PC-3 (cell line): Measurements from ENCODE around the gene ZIM2. TPM values are rescaled to one million over a fixed set of nuclear protein-coding genes. Genes with fewer than 3 reads are reported as not detected.
A peak's percentile ranks its signal among the peaks of the same experiment; 100 is the strongest.

Experiments used
- ATAC-seq: fragments of 200-7000 bp; cut with Tn5 transposase; 2 replicates; pipeline ENCODE4 v1.9.1; 2020; ENCODE audit warnings: mild to moderate bottlenecking, moderate library complexity
- BruUV-seq: library from RNA; stranded (reverse); fragments of 400-500 nt; replicated peaks from 2 replicates; lab custom pipeline; 2021; lab: Mats Ljungman, UMichigan
- CTCF ChIA-PET: fragments of 300-600 bp; sonication (Branson Sonifier 250); formaldehyde crosslinking; loops from one replicate; lab custom pipeline; 2022; ENCODE audit warnings: antibody characterized with exemption; lab: Charles Lee
- POLR2A ChIA-PET: fragments of 300-600 bp; sonication (Branson Sonifier 250); formaldehyde crosslinking; loops from one replicate; lab custom pipeline; 2022; ENCODE audit warnings: antibody characterized with exemption; ENCODE audit not compliant: unreplicated experiment; lab: Charles Lee
- DNase-seq: peaks from one replicate; pipeline ENCODE4 v3.0.0-alpha.2; 2015
- H2AFZ ChIP-seq: fragments of 300-600 bp; sonication (generic); 2 replicates; pipeline ENCODE4 v1.6.0; 2016; ENCODE audit warnings: antibody characterized with exemption, low read length
- H3F3A ChIP-seq: fragments of 300-600 bp; sonication (generic); one replicate; pipeline ENCODE4 v1.6.0; 2017; ENCODE audit warnings: antibody characterized with exemption, low read length, control low read depth, mild to moderate bottlenecking; ENCODE audit not compliant: unreplicated experiment
- H3K27ac ChIP-seq: fragments of 300-600 bp; sonication (generic); 2 replicates; pipeline ENCODE4 v1.5.1; 2016; ENCODE audit warnings: mild to moderate bottlenecking, low read length
- H3K27me3 ChIP-seq: fragments of 300-600 bp; sonication (generic); 2 replicates; pipeline ENCODE4 v1.6.1; 2016; ENCODE audit warnings: low read length, mixed read lengths
- H3K36me3 ChIP-seq: fragments of 300-600 bp; sonication (generic); 2 replicates; pipeline ENCODE4 v1.6.1; 2016; ENCODE audit warnings: low read depth, mixed run types, low read length, mixed read lengths
- H3K4me1 ChIP-seq: fragments of 300-600 bp; sonication (generic); 2 replicates; pipeline ENCODE4 v1.5.1; 2016; ENCODE audit warnings: low read length; ENCODE audit not compliant: insufficient read depth
- H3K4me2 ChIP-seq: fragments of 300-600 bp; sonication (generic); 2 replicates; pipeline ENCODE4 v1.6.0; 2016; ENCODE audit warnings: low read length
- H3K4me3 ChIP-seq: fragments of 300-600 bp; sonication (generic); 2 replicates; pipeline ENCODE4 v1.5.1; 2016; ENCODE audit warnings: mild to moderate bottlenecking, low read length, mixed read lengths
- H3K79me2 ChIP-seq: fragments of 300-600 bp; sonication (generic); 2 replicates; pipeline ENCODE4 v1.6.1; 2017; ENCODE audit warnings: low read length, mixed read lengths
- H3K9ac ChIP-seq: fragments of 300-600 bp; sonication (generic); 2 replicates; pipeline ENCODE4 v1.6.0; 2016; ENCODE audit warnings: mild to moderate bottlenecking, low read length
- H3K9me2 ChIP-seq: fragments of 300-600 bp; sonication (generic); replicated peaks from 2 replicates; pipeline ENCODE4 v1.6.1; 2016; ENCODE audit warnings: mixed run types, low read length, mixed read lengths
- H3K9me3 ChIP-seq: fragments of 300-600 bp; sonication (generic); 2 replicates; pipeline ENCODE4 v1.6.1; 2016; ENCODE audit warnings: low read length, mixed read lengths
- H4K20me1 ChIP-seq: fragments of 300-600 bp; sonication (generic); 2 replicates; pipeline ENCODE4 v1.6.1; 2016; ENCODE audit warnings: low read length, mixed read lengths
- EZH2 ChIP-seq: fragments of 300-600 bp; sonication (generic); IDR thresholded peaks from one replicate; pipeline ENCODE4 v1.6.1; 2017; ENCODE audit warnings: antibody characterized with exemption, mild to moderate bottlenecking, low read length; ENCODE audit not compliant: unreplicated experiment
- EZH2phosphoT487 ChIP-seq: fragments of 300-600 bp; sonication (generic); IDR thresholded peaks from 2 replicates; pipeline ENCODE4 v1.6.1; 2018; ENCODE audit warnings: mild to moderate bottlenecking, antibody characterized with exemption, low read length, borderline replicate concordance
- intact Hi-C: fragments of 100-400 bp; cut with micrococcal nuclease; formaldehyde crosslinking; loops from 2 replicates; pipeline ENCODE4 v1.9.0; 2023
- total RNA-seq: library from RNA; depleted of rRNA; stranded (reverse); fragments of >200 nt; gene quantifications from 2 replicates; pipeline ENCODE4 v1.2.3, GENCODE V29; 2014
- TF ChIP-seq, protein P1 (sequence below): fragments of 300-600 bp; sonication (generic); conservative IDR thresholded peaks from 2 replicates; pipeline ENCODE4 v1.5.1; 2017; ENCODE audit warnings: antibody characterized with exemption, low read depth, mild to moderate bottlenecking, low read length

The ZIM2 gene
- total RNA-seq, 1 experiment from 2014 or later: not detected

DNA sequence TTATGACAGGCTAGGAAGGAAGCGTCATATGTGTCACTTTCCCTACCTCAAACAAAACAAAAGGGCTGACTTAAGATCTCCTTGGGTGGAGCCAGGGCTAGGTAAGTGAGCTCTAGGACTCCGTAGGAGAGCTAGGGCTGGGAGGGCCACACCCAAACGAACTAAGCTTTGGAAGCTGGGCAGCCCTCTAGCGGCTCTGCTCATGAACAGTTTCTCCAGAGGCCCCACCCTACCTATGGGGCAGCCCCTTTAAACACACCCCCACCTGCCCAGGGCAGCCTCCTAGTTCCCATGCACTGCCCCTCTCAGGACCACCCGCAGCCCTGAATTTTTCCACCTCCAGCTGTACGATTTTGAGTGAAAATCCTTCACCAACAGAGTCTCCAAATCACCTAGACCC lies 3.5 kb downstream of the ZIM2 start:
- no peak for ATAC-seq
- Histone ChIP-seq H3F3A (no peaks in the 10 kb centered on the region), H3K27me3 (no peaks in the 10 kb centered on the region), H3K79me2 (no peaks in the 10 kb centered on the region), H3K4me2 (peak overlapping the region; percentile 64; the same call in 1 of the 2 replicates), H2AFZ (no peak overlapping the region), H3K36me3 (no peaks in the 10 kb centered on the region), H3K9ac (no peak overlapping the region), H3K27ac (no peak overlapping the region), H4K20me1 (no peaks in the 10 kb centered on the region), H3K9me3 (peaks cover 27% of the 10 kb centered on the region; the same call in 1 of the 2 replicates), H3K9me2 (no peaks in the 10 kb centered on the region), H3K4me1 (no peaks in the 10 kb centered on the region), H3K4me3 (peak overlapping the region; percentile 51)
- intact Hi-C loops: loop anchor here (5.0 to 10.0 kb wide), 2 partner anchors 90 to 112 kb away; no protein-coding TSS in a partner anchor
- no TSS peak for BruUV-seq
- POLR2A ChIA-PET: no interaction called here
- CTCF ChIA-PET: no interaction called here
- TF ChIP-seq EZH2: no peak
- TF ChIP-seq, protein P1, sequence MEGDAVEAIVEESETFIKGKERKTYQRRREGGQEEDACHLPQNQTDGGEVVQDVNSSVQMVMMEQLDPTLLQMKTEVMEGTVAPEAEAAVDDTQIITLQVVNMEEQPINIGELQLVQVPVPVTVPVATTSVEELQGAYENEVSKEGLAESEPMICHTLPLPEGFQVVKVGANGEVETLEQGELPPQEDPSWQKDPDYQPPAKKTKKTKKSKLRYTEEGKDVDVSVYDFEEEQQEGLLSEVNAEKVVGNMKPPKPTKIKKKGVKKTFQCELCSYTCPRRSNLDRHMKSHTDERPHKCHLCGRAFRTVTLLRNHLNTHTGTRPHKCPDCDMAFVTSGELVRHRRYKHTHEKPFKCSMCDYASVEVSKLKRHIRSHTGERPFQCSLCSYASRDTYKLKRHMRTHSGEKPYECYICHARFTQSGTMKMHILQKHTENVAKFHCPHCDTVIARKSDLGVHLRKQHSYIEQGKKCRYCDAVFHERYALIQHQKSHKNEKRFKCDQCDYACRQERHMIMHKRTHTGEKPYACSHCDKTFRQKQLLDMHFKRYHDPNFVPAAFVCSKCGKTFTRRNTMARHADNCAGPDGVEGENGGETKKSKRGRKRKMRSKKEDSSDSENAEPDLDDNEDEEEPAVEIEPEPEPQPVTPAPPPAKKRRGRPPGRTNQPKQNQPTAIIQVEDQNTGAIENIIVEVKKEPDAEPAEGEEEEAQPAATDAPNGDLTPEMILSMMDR: no peak
- no peak for TF ChIP-seq EZH2phosphoT487
- peak; percentile 31 for DNase-seq

DNA sequence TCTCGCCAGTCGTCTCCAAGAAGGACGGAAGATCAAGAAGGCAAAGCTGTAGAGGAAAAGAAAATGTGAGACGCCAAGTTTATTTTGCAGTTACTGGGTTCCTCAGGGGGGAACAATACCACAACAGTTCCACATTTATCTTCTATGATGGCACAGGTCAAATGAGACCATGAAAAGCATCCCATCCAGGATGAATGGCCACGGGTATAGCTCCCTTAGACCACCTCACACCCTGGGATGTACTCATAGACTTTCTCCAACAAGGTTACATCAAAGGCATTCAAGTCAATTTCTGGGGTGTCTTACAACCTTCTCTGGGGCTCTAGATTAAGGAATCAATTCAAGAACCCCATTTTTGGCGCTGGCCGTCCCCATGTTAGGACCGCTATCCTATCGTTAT lies 4.5 kb downstream of the ZIM2 start:
- no TSS peak for BruUV-seq
- Histone ChIP-seq H3K4me1 (no peaks in the 10 kb centered on the region), H3K4me3 (no peak overlapping the region), H3K79me2 (no peaks in the 10 kb centered on the region), H3K27ac (no peak overlapping the region), H3K9me3 (peaks cover 25% of the 10 kb centered on the region; the same call in 1 of the 2 replicates), H3K36me3 (no peaks in the 10 kb centered on the region), H3K4me2 (no peak overlapping the region), H4K20me1 (no peaks in the 10 kb centered on the region), H3K27me3 (no peaks in the 10 kb centered on the region), H2AFZ (no peak overlapping the region), H3F3A (no peaks in the 10 kb centered on the region), H3K9me2 (no peaks in the 10 kb centered on the region), H3K9ac (no peak overlapping the region)
- DNase-seq: no peak
- POLR2A ChIA-PET: no interaction called here
- intact Hi-C loops: loop anchor here (5.0 to 10.0 kb wide), 2 partner anchors 89 to 111 kb away; no protein-coding TSS in a partner anchor
- TF ChIP-seq EZH2phosphoT487: no peak
- TF ChIP-seq EZH2: no peak
- TF ChIP-seq, protein P1: no peak
- no peak for ATAC-seq
- CTCF ChIA-PET: no interaction called here

DNA sequence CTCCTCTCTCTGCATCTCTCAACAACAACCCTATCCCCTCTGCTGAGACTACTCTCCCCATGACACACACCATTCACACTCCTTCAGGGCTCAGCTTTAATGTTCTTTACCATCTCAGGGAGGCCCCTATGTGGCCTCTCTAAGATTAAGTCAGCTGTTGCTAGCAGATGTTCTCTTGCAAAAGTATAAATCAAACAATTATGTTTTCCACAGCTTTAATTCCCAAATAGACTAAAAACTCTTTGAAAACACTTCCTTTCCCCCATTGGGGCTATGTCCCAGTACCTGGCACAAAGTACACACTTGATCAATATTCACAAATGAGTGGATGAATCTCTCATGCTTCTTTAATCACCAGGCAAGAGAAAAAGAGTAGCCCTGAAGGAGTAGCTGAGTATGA lies 5.1 kb downstream of the ZIM2 start:
- H2AFZ ChIP-seq: no peak overlapping the region
- H3F3A ChIP-seq: no peaks in the 10 kb centered on the region
- no peak overlapping the region for H3K4me2 ChIP-seq
- no peak overlapping the region for H3K4me3 ChIP-seq
- no TSS peak for BruUV-seq
- no peaks in the 10 kb centered on the region for H3K79me2 ChIP-seq
- POLR2A ChIA-PET: no interaction called here
- CTCF ChIA-PET: no interaction called here
- no peaks in the 10 kb centered on the region for H3K36me3 ChIP-seq
- no peak for DNase-seq
- intact Hi-C loops: loop anchor here (5.0 to 10.0 kb wide), 2 partner anchors 88 to 111 kb away; no protein-coding TSS in a partner anchor
- H3K9me2 ChIP-seq: no peaks in the 10 kb centered on the region
- H3K9me3 ChIP-seq: peaks cover 22% of the 10 kb centered on the region; the same call in 1 of the 2 replicates
- ATAC-seq: no peak
- H3K27me3 ChIP-seq: no peaks in the 10 kb centered on the region
- no peaks in the 10 kb centered on the region for H3K4me1 ChIP-seq
- H3K9ac ChIP-seq: no peak overlapping the region
- TF ChIP-seq, protein P1: no peak
- no peak for TF ChIP-seq EZH2phosphoT487
- no peak for TF ChIP-seq EZH2
- no peaks in the 10 kb centered on the region for H4K20me1 ChIP-seq
- H3K27ac ChIP-seq: no peak overlapping the region
